OCI-LY1 (cell line): ENCODE measurements around the gene MYO9A.

Source experiments
- CTCF ChIP-seq: fragments of 200-600 bp; sonication (generic), shearing (Covaris generic); IDR thresholded peaks from 2 replicates; pipeline ENCODE4 v1.5.1; 2017; ENCODE audit warnings: mild to moderate bottlenecking, antibody characterized with exemption, low read length, moderate library complexity, mixed read lengths
- EZH2 ChIP-seq: fragments of 200-600 bp; sonication (generic), shearing (Covaris generic); IDR thresholded peaks from 2 replicates; pipeline ENCODE4 v1.8.0; 2017; ENCODE audit warnings: borderline replicate concordance, mixed run types, mild to moderate bottlenecking, antibody characterized with exemption, low read length, moderate library complexity, mixed read lengths

DNA sequence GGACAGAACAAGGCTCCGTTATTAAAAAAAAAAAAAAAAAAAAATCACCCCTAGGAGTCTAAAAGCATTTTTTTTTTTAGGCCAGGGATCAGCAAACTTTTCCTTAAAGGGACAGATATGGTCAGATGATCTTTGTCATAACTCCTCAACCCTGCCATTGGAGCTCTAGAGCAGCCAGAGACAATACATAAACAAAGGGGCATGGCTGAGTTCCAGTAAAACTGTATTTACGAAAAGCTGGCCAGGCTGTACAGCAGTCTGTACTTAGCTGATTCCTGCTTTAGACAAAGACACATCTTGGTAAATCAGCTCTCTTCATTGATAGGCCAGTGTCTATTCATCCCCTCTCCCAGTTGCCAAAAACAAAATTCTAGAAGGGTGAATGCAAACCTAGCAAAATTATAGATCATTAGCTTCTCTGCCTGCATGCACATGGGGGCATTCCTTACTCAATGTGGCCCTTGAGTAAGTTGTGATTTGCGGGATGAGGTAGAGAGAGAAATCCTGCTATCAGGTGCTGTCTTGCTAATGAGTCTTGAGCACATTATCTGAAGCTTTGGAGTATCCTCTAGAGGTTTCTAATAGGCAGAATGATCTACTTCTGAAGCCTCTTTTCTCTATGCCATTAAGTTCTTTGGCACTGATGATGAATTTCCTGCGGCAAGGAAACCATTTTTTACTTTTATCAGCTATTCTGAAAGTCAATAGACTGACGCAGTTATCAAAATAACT is 35.5 kb upstream of the MYO9A start:
- TF ChIP-seq CTCF (no peak), EZH2 (no peak)
